Osteocyte (in vitro differentiated cells): ENCODE results near the gene HGFAC. TPM values are rescaled to one million over a fixed set of nuclear protein-coding genes. Genes with fewer than 3 reads are reported as not detected.

Experiments used
- DNase-seq: peaks from one replicate; pipeline ENCODE4 v3.0.0; 2021; ENCODE audit warnings: mixed read lengths; ENCODE audit not compliant: unreplicated experiment; ENCODE audit errors: extremely low spot score
- H3K27ac Mint-ChIP-seq: one replicate; pipeline ENCODE4 v1.8.0; 2021; ENCODE audit warnings: mild to moderate bottlenecking, mixed read lengths; ENCODE audit not compliant: unreplicated experiment
- H3K27me3 Mint-ChIP-seq: one replicate; pipeline ENCODE4 v1.8.0; 2021; ENCODE audit warnings: mixed read lengths; ENCODE audit not compliant: unreplicated experiment
- H3K36me3 Mint-ChIP-seq: one replicate; pipeline ENCODE4 v1.8.0; 2021; ENCODE audit warnings: mixed read lengths; ENCODE audit not compliant: unreplicated experiment
- H3K4me1 Mint-ChIP-seq: one replicate; pipeline ENCODE4 v1.8.0; 2021; ENCODE audit warnings: mixed read lengths; ENCODE audit not compliant: unreplicated experiment
- H3K4me3 Mint-ChIP-seq: one replicate; pipeline ENCODE4 v1.8.0; 2021; ENCODE audit warnings: mild to moderate bottlenecking, moderate library complexity, mixed read lengths; ENCODE audit not compliant: unreplicated experiment
- H3K9me3 Mint-ChIP-seq: one replicate; pipeline ENCODE4 v1.8.0; 2021; ENCODE audit warnings: mixed read lengths; ENCODE audit not compliant: unreplicated experiment
- total RNA-seq: library from RNA; stranded (reverse); gene quantifications from 2 replicates; pipeline ENCODE4 v1.2.1, GENCODE V29; 2021
- TF ChIP-seq, protein P1 (sequence below): fragments of 200-600 bp; sonication (generic); IDR thresholded peaks from 2 replicates; pipeline ENCODE4 v1.5.0; 2021; ENCODE audit warnings: antibody characterized with exemption, mild to moderate bottlenecking, moderate library complexity

The HGFAC gene
- total RNA-seq, 1 donor from 2014 or later, result 0.54 TPM

DNA sequence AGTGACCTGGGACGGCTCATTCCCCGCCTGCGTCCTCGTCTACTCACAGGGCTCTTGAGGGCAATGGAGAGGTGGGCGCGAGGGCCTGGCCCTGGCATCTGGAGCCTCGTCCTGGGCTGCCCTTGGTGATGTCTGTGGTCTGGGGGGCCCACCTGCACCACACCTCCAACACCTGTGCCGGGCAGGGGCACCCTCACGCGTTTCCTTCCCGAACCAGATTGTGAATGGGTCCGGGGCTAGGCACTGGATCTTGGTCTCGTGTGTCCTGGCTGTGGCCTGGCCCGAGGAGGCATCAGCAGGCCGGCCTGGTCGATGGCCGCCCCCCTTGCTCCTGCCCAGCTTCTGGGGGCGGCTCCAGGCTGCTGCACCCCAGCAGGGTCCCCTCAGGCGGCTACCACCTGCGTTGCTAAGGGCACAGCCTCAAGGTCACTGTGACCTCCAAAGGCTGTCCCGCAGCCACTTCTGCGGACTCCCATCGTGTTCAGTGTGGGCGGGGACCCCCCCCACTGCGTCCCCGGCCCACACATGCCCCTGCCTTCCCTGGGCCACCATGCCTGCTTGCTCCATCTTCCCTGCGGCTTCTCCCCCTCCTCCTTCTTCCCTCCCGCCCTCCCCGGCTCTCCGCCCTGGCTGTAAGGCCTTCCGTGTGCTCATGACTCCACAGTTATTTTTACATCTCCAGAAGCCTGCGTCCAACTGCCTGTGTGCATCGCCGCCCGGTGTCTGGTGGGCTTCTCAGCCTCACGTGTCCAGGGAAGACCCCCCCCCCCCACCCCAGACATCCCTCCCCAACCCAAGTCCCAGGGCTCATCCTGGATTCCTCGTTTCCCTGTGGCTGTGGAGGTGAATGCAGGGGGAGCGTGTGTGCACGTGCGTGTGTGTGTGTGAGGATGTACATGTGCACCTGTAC, 25.2 kb downstream of the HGFAC start:
- no peak for DNase-seq
- H3K27ac Mint-ChIP-seq, result no peak overlapping the region
- no peak overlapping the region for H3K4me3 Mint-ChIP-seq
- peaks cover 3% of the 10 kb centered on the region for H3K27me3 Mint-ChIP-seq
- H3K4me1 Mint-ChIP-seq, result no peaks in the 10 kb centered on the region
- TF ChIP-seq, protein P1, sequence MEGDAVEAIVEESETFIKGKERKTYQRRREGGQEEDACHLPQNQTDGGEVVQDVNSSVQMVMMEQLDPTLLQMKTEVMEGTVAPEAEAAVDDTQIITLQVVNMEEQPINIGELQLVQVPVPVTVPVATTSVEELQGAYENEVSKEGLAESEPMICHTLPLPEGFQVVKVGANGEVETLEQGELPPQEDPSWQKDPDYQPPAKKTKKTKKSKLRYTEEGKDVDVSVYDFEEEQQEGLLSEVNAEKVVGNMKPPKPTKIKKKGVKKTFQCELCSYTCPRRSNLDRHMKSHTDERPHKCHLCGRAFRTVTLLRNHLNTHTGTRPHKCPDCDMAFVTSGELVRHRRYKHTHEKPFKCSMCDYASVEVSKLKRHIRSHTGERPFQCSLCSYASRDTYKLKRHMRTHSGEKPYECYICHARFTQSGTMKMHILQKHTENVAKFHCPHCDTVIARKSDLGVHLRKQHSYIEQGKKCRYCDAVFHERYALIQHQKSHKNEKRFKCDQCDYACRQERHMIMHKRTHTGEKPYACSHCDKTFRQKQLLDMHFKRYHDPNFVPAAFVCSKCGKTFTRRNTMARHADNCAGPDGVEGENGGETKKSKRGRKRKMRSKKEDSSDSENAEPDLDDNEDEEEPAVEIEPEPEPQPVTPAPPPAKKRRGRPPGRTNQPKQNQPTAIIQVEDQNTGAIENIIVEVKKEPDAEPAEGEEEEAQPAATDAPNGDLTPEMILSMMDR, result no peak
- H3K36me3 Mint-ChIP-seq, result no peaks in the 10 kb centered on the region
- H3K9me3 Mint-ChIP-seq, result no peaks in the 10 kb centered on the region

DNA sequence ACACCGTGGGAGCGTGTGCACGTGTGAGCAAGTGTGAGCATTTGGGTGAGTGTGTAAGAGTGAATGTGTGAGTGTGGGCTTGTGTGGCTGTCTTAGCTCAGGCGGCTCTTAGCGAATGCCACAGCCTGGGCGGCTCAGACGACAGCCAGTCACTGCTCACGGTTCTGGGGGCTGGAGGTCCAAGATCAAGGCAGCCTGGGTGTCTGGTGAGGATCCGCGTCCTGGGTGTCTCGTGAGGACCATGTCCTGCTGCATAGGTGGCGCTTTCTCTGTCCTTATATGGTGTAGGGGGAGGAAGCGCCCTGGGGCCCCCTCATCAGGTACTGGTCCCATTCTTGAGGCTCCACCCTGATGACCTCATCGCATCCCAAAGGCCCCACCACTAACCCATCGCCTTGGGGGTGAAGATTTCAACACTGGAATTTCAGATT, 25.8 kb downstream of the HGFAC start:
- Mint-ChIP-seq H3K27me3 (peaks cover 3% of the 10 kb centered on the region), H3K9me3 (no peaks in the 10 kb centered on the region), H3K36me3 (no peaks in the 10 kb centered on the region), H3K27ac (no peak overlapping the region), H3K4me1 (no peaks in the 10 kb centered on the region), H3K4me3 (no peak overlapping the region)
- TF ChIP-seq, protein P1, result no peak
- no peak for DNase-seq

DNA sequence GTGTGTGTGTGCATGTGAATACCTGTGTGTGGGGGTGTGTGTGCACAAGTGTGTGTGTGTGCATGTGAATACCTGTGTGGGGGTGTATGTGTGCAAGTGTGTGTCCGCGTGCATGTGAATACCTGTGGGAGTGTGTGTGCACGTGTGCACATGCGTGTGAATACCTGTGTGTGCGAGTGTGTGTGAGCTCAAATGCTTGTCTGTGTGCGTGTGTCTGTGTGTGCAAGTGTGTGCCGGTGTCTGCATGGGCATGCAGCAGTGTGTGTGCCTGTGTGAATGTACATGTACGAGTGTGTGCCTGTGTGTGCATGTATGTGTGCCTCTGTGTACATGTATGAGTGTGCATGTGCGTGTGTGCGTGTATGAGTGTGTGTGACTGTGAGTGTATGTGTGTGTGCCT, 26.4 kb downstream of the HGFAC start:
- H3K4me3 Mint-ChIP-seq, result no peak overlapping the region
- H3K27ac Mint-ChIP-seq, result no peak overlapping the region
- H3K4me1 Mint-ChIP-seq, result no peaks in the 10 kb centered on the region
- H3K36me3 Mint-ChIP-seq, result no peaks in the 10 kb centered on the region
- no peaks in the 10 kb centered on the region for H3K9me3 Mint-ChIP-seq
- DNase-seq, result no peak
- TF ChIP-seq, protein P1, result no peak
- H3K27me3 Mint-ChIP-seq, result peaks cover 3% of the 10 kb centered on the region

DNA sequence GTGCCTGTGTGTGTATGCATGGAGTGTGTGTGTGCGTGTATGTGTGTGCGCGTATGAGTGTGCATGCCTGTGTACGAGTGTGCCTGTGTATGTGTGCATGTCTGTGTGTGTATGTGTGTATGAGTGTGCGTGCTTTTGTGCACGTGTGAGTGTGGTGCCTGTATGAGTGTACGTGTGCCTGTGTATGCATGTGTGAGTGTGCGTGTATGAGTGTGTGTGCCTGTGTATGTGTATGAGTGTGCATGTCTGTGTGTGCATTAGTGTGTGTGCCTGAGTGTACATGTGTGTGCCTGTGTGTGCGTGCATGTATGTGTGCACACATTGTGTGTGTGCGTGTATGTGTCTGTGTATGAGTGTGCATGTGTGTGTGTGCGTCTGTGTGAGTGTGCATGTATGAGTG, 27.0 kb downstream of the HGFAC start:
- Mint-ChIP-seq H3K4me1 (no peaks in the 10 kb centered on the region), H3K4me3 (no peak overlapping the region), H3K36me3 (no peaks in the 10 kb centered on the region), H3K9me3 (no peaks in the 10 kb centered on the region), H3K27ac (no peak overlapping the region), H3K27me3 (peaks cover 3% of the 10 kb centered on the region)
- TF ChIP-seq, protein P1, result no peak
- no peak for DNase-seq

DNA sequence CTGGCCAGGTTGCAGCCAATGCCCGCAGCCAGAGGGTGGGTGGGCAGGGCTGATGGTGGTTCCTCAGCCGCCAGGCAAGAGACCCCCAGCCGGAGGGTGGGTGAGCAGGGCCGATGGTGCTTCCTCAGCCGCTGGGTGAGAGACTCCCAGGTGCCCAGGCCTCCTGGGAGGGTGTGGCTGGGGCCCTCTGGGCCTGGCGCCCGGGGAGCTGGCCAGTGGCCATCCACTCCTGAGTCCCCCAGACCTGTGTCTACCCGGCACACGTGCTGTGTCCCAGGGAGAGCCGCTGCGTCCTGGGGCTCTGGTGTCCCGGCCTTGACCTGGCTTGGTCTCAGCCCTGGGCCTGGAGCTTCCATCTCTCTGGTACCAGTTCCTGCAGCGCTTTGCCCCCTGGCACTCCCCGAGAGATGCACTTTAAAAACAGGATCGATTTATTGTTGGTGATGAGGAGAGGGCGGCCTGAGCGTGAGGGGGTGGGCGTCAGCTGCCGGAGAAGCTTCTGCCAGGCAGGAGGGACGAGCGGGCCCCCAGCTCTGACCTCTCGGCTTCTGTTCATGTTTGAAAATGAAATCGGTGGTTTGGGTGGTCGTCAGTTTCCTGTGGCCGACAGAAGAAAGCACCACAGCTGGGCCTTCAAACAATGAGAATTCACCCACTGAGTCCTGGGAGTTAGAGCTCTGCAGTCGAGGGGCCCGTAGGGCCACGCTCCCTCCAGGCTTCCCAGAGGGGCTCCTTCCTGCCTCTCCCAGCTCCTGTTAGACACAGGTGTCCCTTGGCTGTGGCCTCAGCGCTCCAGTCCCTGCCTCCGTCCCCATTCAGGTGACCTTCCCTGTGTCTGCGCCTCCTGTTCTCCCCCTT, 27.8 kb downstream of the HGFAC start:
- Mint-ChIP-seq H3K4me1 (no peaks in the 10 kb centered on the region), H3K27ac (no peak overlapping the region), H3K36me3 (no peaks in the 10 kb centered on the region), H3K27me3 (peaks cover 3% of the 10 kb centered on the region), H3K4me3 (no peak overlapping the region), H3K9me3 (no peaks in the 10 kb centered on the region)
- no peak for DNase-seq
- TF ChIP-seq, protein P1, result no peak
